H54 (cell line): ENCODE measurements around the gene TNFRSF21.

Experiments used
- DNase-seq: peaks from one replicate; pipeline ENCODE4 v3.0.0; 2011; ENCODE audit warnings: low spot score, mixed read lengths; ENCODE audit not compliant: insufficient read length
- FAIRE-seq: peaks from 3 replicates; lab custom pipeline; 2011; peaks lifted over from hg19 to GRCh38; lab: Jason Lieb, UNC
- POLR2A ChIP-seq: IDR thresholded peaks from 2 replicates; pipeline ENCODE4 v1.6.1; 2011; ENCODE audit warnings: low read depth, mild to moderate bottlenecking, low read length

The TNFRSF21 gene

DNA sequence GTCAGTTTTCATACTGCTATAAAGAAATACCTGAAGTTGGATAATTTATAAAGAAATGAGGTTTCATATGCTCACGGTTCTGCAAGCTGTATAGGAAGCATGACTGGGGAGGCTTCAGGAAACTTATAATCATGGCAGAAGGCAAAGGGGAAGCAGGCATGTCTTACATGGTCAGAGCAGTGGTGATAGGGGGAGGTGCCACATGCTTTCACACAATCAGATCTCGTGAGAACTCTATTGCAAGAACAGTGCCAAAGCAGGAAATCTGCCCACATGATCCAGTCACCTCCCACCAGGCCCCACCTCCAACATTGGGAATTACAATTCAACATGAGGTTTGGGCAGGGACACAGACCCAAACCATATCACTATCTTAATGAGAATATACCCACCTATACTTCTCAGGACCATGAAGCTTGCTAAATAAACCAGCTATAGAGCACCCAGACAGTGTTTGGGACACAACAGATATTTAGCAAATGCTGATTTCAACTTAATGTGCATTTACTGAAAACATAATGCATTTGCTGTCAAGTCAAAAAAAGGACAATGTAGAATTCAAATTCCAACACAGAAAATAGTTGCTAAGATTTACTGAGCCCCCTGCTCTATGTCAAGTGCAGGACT is 63.8 kb downstream of the TNFRSF21 start:
- FAIRE-seq, result peak; percentile 41
- no peak for DNase-seq
- no peak for TF ChIP-seq POLR2A

DNA sequence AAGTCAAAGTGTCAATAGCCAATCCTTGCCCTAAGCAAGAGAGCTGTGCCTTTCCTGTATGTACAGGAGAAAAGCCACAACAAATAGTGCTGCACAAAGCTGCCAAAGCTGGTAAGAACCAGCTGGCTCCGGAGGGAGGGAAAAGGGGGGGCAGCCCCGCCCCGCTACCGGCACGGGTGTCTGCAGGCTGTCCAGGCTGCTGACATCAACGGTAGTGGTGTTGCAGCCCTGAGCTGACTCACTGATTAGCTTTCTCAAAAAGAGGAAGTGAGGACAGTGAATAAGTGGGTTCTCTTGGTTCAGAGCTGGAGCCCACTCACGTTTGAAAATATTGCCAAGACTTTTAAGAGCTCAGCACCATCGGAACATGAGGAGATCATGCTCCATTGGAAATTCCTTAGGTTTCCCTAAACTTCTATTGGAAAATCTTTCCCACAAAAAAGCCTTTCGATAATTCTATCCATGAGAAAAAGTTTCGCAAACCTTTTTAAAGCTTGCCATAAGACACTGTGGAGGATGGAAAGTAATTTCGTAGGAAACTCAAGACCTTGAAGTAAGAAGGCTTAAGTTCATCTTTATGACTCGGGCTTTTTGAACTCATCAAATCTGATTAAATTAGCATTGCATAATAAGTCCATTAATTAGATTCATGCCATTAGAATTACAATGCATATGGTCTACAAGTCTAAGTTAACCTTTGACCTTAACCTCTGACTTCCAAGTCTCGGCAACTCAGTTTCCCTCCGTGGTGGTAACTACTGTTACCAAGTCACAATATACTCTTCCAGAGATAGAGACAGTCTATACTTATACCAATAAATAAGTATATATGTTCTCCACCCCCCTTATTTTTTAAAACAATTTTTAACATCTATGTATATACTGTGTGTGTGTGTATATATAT is 67.0 kb downstream of the TNFRSF21 start:
- TF ChIP-seq POLR2A, result no peak
- FAIRE-seq (peak; percentile 99), DNase-seq (peak; percentile 90)

DNA sequence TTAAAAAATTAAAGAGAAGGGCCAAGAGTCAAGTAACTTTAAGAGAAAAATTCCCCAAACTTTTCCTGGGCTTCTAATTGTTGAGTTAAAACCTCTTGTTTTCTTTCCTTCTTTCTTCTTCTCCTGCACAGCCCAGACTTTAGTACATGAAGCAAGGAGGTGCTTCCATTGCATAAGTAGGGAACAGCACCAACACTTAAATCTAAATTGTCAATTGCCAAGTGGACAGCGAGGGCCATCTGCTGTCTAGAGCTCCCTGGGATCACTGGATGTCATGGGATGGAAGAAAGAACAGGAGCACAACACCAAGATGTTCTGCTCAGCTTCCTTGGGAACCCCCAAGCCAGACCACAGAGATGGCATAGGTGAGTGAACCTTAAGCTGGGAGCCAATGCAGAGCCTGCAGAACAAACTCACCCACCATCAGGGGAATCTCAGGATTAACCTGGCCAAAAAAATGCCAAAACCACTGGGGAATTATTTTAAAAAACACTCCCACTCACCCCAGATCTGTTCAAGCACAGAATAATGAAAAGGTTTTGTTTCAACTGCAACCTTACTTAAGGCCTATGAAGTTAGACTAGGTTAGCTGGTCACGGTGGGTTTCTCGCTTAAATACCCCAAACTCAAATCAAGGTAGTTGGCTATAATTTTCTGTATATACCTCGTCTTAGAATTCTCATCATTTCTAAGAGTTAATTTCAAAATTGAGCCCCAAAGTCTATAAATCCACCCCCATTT is 67.8 kb downstream of the TNFRSF21 start:
- no peak for DNase-seq
- no peak for FAIRE-seq
- no peak for TF ChIP-seq POLR2A

DNA sequence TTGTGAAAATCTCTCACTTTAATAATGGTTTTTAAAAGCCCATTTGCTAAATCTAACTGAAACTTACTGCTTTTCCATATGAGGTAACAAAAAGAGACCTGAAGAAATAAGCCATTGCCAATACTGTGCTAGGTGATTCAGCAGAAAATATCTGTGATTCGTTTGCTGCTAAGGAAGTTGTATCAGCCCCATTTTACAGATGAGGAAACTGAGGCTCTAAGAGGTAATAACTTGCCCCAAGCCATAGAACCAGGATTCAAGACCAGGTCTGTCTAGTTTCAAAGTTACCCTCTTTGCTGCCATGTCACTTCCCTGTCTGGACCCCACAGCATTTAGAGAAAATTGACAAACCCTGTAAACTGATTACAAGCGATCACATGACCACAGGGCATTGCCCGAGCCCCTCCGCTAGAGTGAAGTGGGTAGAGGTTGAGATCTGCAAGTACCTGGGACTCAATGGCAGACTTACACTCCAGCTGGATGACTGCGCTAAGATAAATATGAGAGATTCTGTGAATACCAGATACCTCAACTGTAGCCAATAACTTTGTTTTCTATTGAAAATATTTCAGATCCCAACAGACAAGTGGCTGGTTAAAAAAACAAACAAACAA is 69.3 kb downstream of the TNFRSF21 start:
- DNase-seq, result no peak
- TF ChIP-seq POLR2A, result no peak
- FAIRE-seq, result no peak

DNA sequence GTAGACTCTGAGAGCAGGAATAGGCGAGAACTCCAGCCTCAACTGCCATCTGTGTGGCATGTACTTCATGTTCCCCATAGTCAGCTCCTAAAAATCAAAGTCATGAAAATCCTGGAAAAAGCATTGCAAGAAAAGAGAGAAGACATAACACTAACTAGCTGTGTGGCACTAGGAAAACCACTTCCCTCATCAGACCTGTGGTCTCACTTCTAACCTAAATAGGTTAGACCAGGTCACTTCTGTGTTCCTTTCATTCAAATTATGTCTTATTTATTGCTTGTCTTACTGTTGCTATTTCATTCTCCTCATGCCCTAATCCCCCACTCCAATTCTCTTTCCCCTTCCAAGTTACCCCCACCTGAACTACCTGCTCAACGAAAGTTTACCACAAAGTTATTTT is 70.2 kb downstream of the TNFRSF21 start:
- DNase-seq (no peak), FAIRE-seq (no peak)
- TF ChIP-seq POLR2A, result no peak

DNA sequence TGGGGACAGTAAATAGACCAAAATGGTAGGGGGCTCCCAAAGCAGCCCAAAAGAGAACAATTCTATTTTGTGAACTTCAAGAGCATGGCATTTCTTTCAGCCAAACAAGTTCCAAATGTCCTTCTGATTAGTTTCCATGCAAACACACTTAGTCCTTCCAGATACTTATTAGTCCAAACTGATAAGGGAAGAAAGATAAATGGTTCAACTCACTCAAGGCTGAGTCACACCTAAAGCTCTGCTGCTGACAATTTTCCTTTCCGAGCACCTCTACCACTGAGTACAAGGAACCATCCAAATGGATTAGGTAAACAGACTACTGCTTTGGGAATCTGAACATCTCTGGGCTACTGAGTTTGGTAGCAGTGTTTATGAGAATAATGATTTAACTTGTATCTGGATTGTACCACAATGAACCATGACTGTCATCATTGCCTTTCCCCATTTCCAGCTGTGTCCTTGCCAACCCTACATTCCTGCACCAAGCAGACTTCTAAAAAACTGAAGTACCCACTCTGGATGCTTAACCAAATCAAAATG is 71.2 kb downstream of the TNFRSF21 start:
- no peak for DNase-seq
- FAIRE-seq, result no peak
- TF ChIP-seq POLR2A, result no peak

DNA sequence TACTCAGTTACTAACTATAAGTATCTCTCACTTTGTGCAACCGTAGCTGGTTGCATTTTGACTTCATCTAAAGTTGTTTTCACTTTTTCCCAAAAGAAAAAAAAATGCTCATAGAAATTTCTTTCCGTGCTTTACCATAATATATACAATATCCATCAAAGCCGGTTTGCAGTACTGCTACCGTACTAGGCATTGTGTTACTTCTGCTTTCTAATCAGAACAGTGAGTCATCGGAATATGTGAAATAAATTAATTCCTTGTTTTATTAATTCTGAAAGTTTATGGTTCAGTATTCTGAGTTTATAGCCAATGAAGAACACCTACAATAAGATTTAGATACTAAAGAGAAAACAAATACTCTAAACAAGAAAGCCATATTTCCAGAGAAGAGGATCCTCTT is 72.5 kb downstream of the TNFRSF21 start:
- FAIRE-seq, result no peak
- no peak for DNase-seq
- TF ChIP-seq POLR2A, result no peak

DNA sequence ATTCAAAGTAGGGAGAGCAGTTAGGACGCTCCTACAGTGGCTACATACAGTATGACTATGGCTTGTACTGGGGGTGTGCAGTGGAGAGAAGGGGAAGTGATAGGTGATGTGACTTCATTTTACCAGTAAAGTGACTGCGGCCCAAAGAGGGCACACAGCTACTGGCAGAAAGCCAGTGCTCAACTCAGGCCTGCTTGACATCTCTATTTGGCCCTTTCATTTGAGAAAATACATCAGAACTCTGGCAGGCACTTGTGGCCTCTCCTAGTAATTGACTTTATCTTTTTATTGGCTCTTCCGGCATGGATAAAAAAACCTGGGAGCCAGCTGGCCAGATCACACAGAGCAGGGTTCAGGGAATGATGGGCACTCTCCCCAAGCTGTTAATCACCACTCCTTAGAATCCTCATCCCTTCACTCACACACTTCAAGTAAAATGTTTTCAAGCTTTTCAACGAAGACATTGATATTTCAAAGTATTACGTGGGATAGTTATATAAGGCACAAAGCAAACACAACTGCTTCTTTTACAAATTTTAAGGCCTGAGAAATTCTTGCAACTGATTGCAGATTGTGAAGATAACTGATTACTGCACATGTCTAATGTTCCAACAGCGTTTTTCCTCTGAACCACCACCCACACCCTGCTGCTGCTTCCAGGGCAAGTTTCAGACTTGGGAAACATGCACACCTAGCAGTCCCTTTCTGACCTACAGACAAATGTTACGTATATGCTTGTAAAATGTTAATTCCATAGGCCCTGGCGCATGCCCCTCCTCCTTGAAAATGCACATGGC is 73.5 kb downstream of the TNFRSF21 start:
- DNase-seq, result no peak
- TF ChIP-seq POLR2A, result no peak
- FAIRE-seq, result no peak

DNA sequence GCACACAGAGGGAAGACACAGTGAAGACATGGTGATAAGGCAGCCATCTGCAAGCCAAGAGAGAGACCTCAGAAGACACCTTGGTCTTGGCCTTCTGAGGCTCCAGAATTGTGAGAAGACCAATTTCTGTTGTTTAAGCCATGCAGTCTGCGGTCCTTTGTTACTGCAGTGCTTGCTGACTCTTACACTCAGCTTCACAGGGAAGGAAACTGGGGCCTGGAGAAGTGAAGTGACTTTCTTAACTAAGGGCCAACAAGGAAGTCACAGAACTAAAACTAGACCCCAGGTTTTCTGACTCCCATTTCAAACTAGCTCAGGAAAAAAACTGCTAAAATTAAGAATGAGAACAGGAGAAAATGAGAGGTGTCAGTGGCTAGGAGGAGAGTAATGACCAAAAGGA is 74.3 kb downstream of the TNFRSF21 start:
- DNase-seq, result no peak
- TF ChIP-seq POLR2A, result no peak
- no peak for FAIRE-seq

DNA sequence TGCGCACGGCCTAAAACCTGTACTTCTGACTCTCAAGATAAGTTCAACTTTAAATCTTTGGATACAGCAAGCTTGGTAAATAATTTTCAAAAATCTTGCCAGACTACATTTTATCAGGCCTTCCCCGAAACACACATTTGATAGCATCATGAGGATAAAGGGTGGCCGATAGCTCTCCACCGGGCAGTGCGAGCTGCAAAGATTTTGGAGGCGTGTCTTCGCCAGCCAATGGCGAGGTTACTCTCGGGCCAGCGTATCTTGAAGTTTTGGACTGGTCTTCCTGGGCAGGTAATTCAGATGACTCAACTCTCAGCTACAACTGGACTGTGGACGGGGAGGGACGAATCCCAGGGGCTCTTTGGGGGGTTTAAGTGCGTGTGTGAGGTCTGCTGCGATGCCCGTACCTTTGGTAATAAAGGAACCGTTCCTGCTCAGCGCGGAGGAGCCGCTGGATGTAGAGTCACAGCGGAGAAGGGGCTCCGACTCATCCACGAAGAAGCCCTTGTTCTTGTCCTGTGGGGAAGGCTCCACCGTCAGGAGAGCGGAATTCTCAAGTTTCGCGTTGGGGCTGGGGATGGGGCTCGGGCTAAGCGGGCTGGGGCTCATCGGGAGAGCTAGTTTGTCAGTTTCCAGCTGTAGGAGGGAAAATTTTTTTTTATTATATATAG is 75.3 kb downstream of the TNFRSF21 start:
- no peak for TF ChIP-seq POLR2A
- FAIRE-seq (no peak), DNase-seq (no peak)

DNA sequence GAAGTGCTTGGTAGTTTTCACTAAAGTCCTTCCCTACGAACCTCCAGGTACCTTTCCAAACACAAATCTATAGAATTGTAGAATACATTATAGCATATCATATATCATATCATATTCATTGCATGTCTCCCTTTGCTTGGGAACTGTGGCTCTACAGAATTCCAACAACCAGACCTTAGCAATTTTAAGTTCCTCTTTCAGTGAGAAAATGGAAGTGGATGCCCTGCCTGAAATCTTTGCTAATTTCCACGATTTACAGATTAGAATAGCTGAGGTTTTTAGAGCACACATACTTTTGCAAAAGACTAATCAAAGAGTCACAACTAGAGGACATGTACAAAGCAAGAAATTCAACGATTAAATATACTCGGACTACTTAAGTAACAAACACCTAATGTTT is 78.6 kb downstream of the TNFRSF21 start:
- DNase-seq, result no peak
- no peak for TF ChIP-seq POLR2A
- FAIRE-seq, result no peak

DNA sequence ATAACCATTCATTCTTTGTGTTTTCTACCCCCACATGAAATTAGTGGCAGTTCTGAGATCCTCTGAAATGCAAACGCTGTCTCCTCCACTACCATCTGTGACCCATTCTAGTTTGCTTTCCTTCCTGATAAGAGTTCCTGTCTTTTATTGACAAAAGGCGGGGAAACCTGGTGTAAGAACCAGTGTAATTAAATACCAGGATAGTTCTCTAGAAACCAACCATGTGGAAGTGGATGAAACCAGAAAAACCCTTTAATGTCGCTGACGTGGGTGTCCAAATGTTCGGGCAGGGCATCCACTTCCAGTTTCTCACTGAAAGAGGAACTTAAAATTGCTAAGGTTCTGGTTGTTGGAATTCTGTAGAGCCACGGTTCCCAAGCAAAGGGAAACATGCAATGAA is 79.1 kb downstream of the TNFRSF21 start:
- FAIRE-seq, result no peak
- no peak for TF ChIP-seq POLR2A
- no peak for DNase-seq
